SK-N-SH (cell line): ENCODE data around the gene CEBPA. TPM values are rescaled to one million over a fixed set of nuclear protein-coding genes. Genes with fewer than 3 reads are reported as not detected.

Source experiments
- CTCF ChIA-PET: fragments of 300-600, 350-600 bp; formaldehyde crosslinking; extraction: SDS; loops from one replicate; lab custom pipeline; 2021; lab: Yijun Ruan, JAX
- POLR2A ChIA-PET: fragments of 350-600 bp; sonication (Branson Sonifier 250); formaldehyde crosslinking; extraction: SDS; loops from one replicate; lab custom pipeline; 2020; ENCODE audit warnings: antibody characterized with exemption, inconsistent platforms; lab: Yijun Ruan, JAX
- DNase-seq: peaks from one replicate; pipeline ENCODE4 v3.0.0; 2012
- H2AFZ ChIP-seq: fragments of 200-600 bp; sonication (generic); 2 replicates; pipeline ENCODE4 v1.8.1; 2016; ENCODE audit warnings: antibody characterized with exemption, mild to moderate bottlenecking, low read depth
- H3F3A ChIP-seq: fragments of 200-600 bp; sonication (generic); replicated peaks from 2 replicates; pipeline ENCODE3; 2016; ENCODE audit warnings: antibody characterized with exemption, mild to moderate bottlenecking; ENCODE audit not compliant: insufficient read depth
- H3K27ac ChIP-seq, 2 experiments: fragments of 200-500 bp in 1 of 2; fragments of 200-600 bp in 1 of 2; sonication (Bioruptor generic) in 1 of 2; sonication (generic), shearing (Covaris generic) in 1 of 2; 2 replicates each; pipeline versions ENCODE4 v1.5.1 to v1.6.1; 2014 to 2016; ENCODE audit warnings: low read depth in 2 of 2, inconsistent platforms in 1 of 2, low read length in 1 of 2, mild to moderate bottlenecking in 1 of 2, mixed read lengths in 1 of 2
- H3K27me3 ChIP-seq: fragments of 200-600 bp; sonication (generic), shearing (Covaris generic); 2 replicates; pipeline ENCODE4 v1.6.1; 2016; ENCODE audit warnings: mixed run types; ENCODE audit not compliant: insufficient read depth
- H3K36me3 ChIP-seq, 2 experiments: fragments of 200-500 bp in 1 of 2; fragments of 200-600 bp in 1 of 2; sonication (Bioruptor generic) in 1 of 2; sonication (generic) in 1 of 2; replicated peaks in 1 of 2; 2 replicates each; pipeline versions ENCODE3 to v1.5.1; 2014 to 2016; ENCODE audit warnings: low read length in 1 of 2, mild to moderate bottlenecking in 1 of 2; ENCODE audit not compliant: insufficient read depth in 2 of 2, control insufficient read depth in 1 of 2
- H3K4me1 ChIP-seq, 2 experiments: fragments of 200-500 bp in 1 of 2; fragments of 200-600 bp in 1 of 2; sonication (Bioruptor generic) in 1 of 2; sonication (generic), shearing (Covaris generic) in 1 of 2; 2 replicates each; pipeline versions ENCODE4 v1.5.1 to v1.6.1; 2014 to 2016; ENCODE audit warnings: low read depth in 1 of 2, low read length in 1 of 2, mixed run types in 1 of 2; ENCODE audit not compliant: insufficient read depth in 2 of 2, control insufficient read depth in 1 of 2
- H3K4me2 ChIP-seq: fragments of 200-600 bp; sonication (generic), shearing (Covaris generic); 2 replicates; pipeline ENCODE4 v1.6.1; 2017; ENCODE audit warnings: mixed run types
- H3K4me3 ChIP-seq, 2 experiments: fragments of 200-500 bp in 1 of 2; fragments of 200-600 bp in 1 of 2; sonication (Bioruptor generic) in 1 of 2; sonication (generic), shearing (Covaris generic) in 1 of 2; 2 replicates each; pipeline versions ENCODE4 v1.5.1 to v1.8.1; 2014 to 2016; ENCODE audit warnings: low read depth in 2 of 2, inconsistent platforms in 1 of 2, low read length in 1 of 2, mild to moderate bottlenecking in 1 of 2, mixed read lengths in 1 of 2, moderate library complexity in 1 of 2
- H3K79me2 ChIP-seq: fragments of 200-600 bp; sonication (generic); 2 replicates; pipeline ENCODE4 v1.8.1; 2017; ENCODE audit warnings: mild to moderate bottlenecking; ENCODE audit not compliant: insufficient read depth
- H3K9ac ChIP-seq: fragments of 200-600 bp; sonication (generic); 2 replicates; pipeline ENCODE4 v1.6.1; 2017; ENCODE audit warnings: mixed run types
- H3K9me2 ChIP-seq: fragments of 200-600 bp; sonication (generic); 2 replicates; pipeline ENCODE4 v1.6.1; 2017; ENCODE audit warnings: mixed run types
- H3K9me3 ChIP-seq: fragments of 200-600 bp; sonication (generic); 2 replicates; pipeline ENCODE4 v1.6.1; 2017; ENCODE audit warnings: mixed run types, mild to moderate bottlenecking, moderate library complexity
- H4K20me1 ChIP-seq: fragments of 200-600 bp; sonication (generic); 2 replicates; pipeline ENCODE4 v1.6.1; 2017; ENCODE audit warnings: mild to moderate bottlenecking, mixed run types; ENCODE audit not compliant: insufficient read depth
- ELF1 ChIP-seq: IDR thresholded peaks from 2 replicates; pipeline ENCODE4 v1.4.0; 2012
- EP300 ChIP-seq, 2 experiments: IDR thresholded peaks; 2 replicates each; pipeline versions ENCODE4 v1.4.0 to v1.6.1; 2012; ENCODE audit warnings: borderline replicate concordance in 1 of 2, low read depth in 1 of 2, low read length in 1 of 2
- EZH2phosphoT487 ChIP-seq: fragments of 200-600 bp; sonication (generic); IDR thresholded peaks from 2 replicates; pipeline ENCODE4 v1.6.1; 2017; ENCODE audit warnings: low read depth, mixed run types, mild to moderate bottlenecking, antibody characterized with exemption, moderate library complexity, borderline replicate concordance
- FOSL2 ChIP-seq: IDR thresholded peaks from 2 replicates; pipeline ENCODE4 v1.4.0; 2012; ENCODE audit warnings: low read depth, mild to moderate bottlenecking, moderate library complexity, borderline replicate concordance
- FOXM1 ChIP-seq: IDR thresholded peaks from 2 replicates; pipeline ENCODE4 v1.4.0; 2012; ENCODE audit warnings: low read depth, mild to moderate bottlenecking
- GABPA ChIP-seq: IDR thresholded peaks from 2 replicates; pipeline ENCODE4 v1.4.0; 2012; ENCODE audit warnings: low read depth, mild to moderate bottlenecking
- GATA2 ChIP-seq: sonication (generic); formaldehyde crosslinking; IDR thresholded peaks from 2 replicates; pipeline ENCODE4 v1.5.0; 2020; ENCODE audit warnings: mild to moderate bottlenecking, missing genetic modification reagents
- MXI1 ChIP-seq: IDR thresholded peaks from 2 replicates; pipeline ENCODE4 v1.6.1; 2012; ENCODE audit warnings: mild to moderate bottlenecking, low read depth, low read length, improper control_type of control experiment
- NRF1 ChIP-seq: IDR thresholded peaks from 2 replicates; pipeline ENCODE4 v1.6.1; 2012; ENCODE audit warnings: low read depth, mild to moderate bottlenecking, low read length
- POLR2AphosphoS5 ChIP-seq: IDR thresholded peaks from 2 replicates; pipeline ENCODE4 v1.6.1; 2012; ENCODE audit warnings: low read depth, low read length
- RAD21 ChIP-seq: IDR thresholded peaks from 2 replicates; pipeline ENCODE4 v1.6.1; 2012; ENCODE audit warnings: mild to moderate bottlenecking, low read length
- RCOR1 ChIP-seq: fragments of 150-350 bp; IDR thresholded peaks from 2 replicates; pipeline ENCODE4 v1.6.1; 2017; ENCODE audit warnings: antibody characterized with exemption, low read length
- REST ChIP-seq: IDR thresholded peaks from 2 replicates; pipeline ENCODE4 v1.6.1; 2012; ENCODE audit warnings: mild to moderate bottlenecking, low read depth, low read length, moderate library complexity
- SIN3A ChIP-seq: IDR thresholded peaks from 2 replicates; pipeline ENCODE4 v1.6.1; 2012; ENCODE audit warnings: low read depth, mild to moderate bottlenecking, low read length, moderate library complexity, borderline replicate concordance
- TAF1 ChIP-seq: IDR thresholded peaks from 2 replicates; pipeline ENCODE4 v1.6.1; 2012; ENCODE audit warnings: low read depth, mild to moderate bottlenecking, low read length, moderate library complexity, borderline replicate concordance
- TEAD4 ChIP-seq: IDR thresholded peaks from 2 replicates; pipeline ENCODE4 v1.4.0; 2012; ENCODE audit warnings: mild to moderate bottlenecking, borderline replicate concordance; ENCODE audit not compliant: insufficient read depth
- USF1 ChIP-seq: IDR thresholded peaks from 2 replicates; pipeline ENCODE4 v1.4.0; 2012; ENCODE audit warnings: low read depth, borderline replicate concordance
- YY1 ChIP-seq: IDR thresholded peaks from 2 replicates; pipeline ENCODE4 v1.4.0; 2012; ENCODE audit warnings: low read depth, mild to moderate bottlenecking
- WGBS: methylation state at CpG from one replicate; pipeline ENCODE4 v1.1.6; 2017; ENCODE audit warnings: low lambda C conversion rate; 5-methylcytosine and 5-hydroxymethylcytosine counted together
- polyA plus RNA-seq, 3 experiments: library from polyadenylated mRNA; depleted of rRNA; stranded (reverse); fragments of >200 nt; gene quantifications; 2 replicates each; pipeline ENCODE4 v1.2.3, GENCODE V29; 2012
- TF ChIP-seq, protein P1 (sequence below): IDR thresholded peaks from 2 replicates; pipeline ENCODE4; 2012
- TF ChIP-seq, protein P2 (sequence below): fragments of 200-600 bp; sonication (generic); IDR thresholded peaks from 2 replicates; pipeline ENCODE4 v1.6.1; 2017; ENCODE audit warnings: antibody characterized with exemption, mild to moderate bottlenecking, moderate library complexity

Gene CEBPA
- polyA plus RNA-seq, 1 of the 3 experiments (the other 2 are of a cell fraction), result 0.15 TPM

DNA sequence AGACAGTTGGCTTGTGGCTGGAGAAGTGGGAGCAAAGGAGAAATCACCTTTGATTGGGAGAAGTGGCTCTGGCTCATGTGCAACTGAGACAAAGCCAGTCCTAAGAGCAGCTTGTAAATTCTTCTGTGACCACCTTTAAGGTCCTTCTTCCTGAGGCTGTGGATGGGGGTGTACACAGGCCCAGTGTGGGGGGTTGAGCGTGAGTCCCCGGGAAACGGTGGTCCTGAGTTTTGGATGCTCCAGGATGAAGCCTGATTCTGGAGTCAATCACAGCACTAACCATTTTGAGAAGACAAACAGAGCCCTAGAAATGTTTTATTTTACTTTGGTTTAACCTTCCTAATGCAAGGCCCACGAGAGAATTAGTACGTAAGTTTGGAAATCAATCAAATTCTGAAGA lies 3.9 kb upstream of the CEBPA start:
- ChIA-PET POLR2A (interaction anchor here (0.7 kb wide), 1 partner anchor 80 kb away, joined by 3 read pairs; no protein-coding TSS in a partner anchor), CTCF (interaction anchor here (1.1 kb wide), 2 partner anchors 10 to 915 kb away, joined by 3 read pairs; no protein-coding TSS in a partner anchor)
- H3K79me2 ChIP-seq, result no peaks in the 10 kb centered on the region
- H3K36me3 ChIP-seq, result no peaks in the 10 kb centered on the region
- H3K27ac ChIP-seq, result no peak overlapping the region
- no peak overlapping the region for H2AFZ ChIP-seq
- no peaks in the 10 kb centered on the region for H3K9me2 ChIP-seq
- no peak overlapping the region for H3K4me3 ChIP-seq
- H4K20me1 ChIP-seq, result no peaks in the 10 kb centered on the region
- 89% methylated on average over 5 of the region's 5 CpGs for WGBS
- H3K9ac ChIP-seq, result no peak overlapping the region
- no peaks in the 10 kb centered on the region for H3K9me3 ChIP-seq
- DNase-seq, result no peak
- H3K27me3 ChIP-seq, result peaks cover 24% of the 10 kb centered on the region
- no peaks in the 10 kb centered on the region for H3F3A ChIP-seq
- peaks cover 0 to 2% of the 10 kb centered on the region in 2 experiments; a peak in 1 of 4 replicates for H3K4me1 ChIP-seq
- TF ChIP-seq ELF1, result no peak
- TF ChIP-seq RAD21, result no peak
- TF ChIP-seq MXI1, result no peak
- TF ChIP-seq FOXM1, result no peak
- no peak for TF ChIP-seq TEAD4
- TF ChIP-seq POLR2AphosphoS5, result no peak
- no peak for TF ChIP-seq EP300 (IDR thresholded peaks at IDR 0.05; ENCODE audit: borderline replicate concordance in 1 of 2, low read depth in 1 of 2, low read length in 1 of 2)
- TF ChIP-seq GATA2, result no peak
- TF ChIP-seq FOSL2, result no peak
- no peak for TF ChIP-seq RCOR1
- no peak for TF ChIP-seq EZH2phosphoT487
- no peak for TF ChIP-seq NRF1
- TF ChIP-seq YY1, result no peak
- no peak for TF ChIP-seq GABPA
- TF ChIP-seq USF1, result no peak
- TF ChIP-seq, protein P1, sequence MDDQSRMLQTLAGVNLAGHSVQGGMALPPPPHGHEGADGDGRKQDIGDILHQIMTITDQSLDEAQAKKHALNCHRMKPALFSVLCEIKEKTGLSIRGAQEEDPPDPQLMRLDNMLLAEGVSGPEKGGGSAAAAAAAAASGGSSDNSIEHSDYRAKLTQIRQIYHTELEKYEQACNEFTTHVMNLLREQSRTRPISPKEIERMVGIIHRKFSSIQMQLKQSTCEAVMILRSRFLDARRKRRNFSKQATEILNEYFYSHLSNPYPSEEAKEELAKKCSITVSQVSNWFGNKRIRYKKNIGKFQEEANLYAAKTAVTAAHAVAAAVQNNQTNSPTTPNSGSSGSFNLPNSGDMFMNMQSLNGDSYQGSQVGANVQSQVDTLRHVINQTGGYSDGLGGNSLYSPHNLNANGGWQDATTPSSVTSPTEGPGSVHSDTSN, result no peak
- H3K4me2 ChIP-seq, result no peak overlapping the region

- peaks cover 36% of the 10 kb centered on the region for H3K27me3 ChIP-seq
- no peaks in the 10 kb centered on the region for H3F3A ChIP-seq
- CTCF ChIA-PET, result interaction anchor here (2.9 kb wide), 1 partner anchor 102 kb away, joined by 23 read pairs; no protein-coding TSS in a partner anchor
- H3K27ac ChIP-seq, result no peak overlapping the region
- peaks cover 0 to 4% of the 10 kb centered on the region in 2 experiments; a peak in 1 of 4 replicates for H3K4me1 ChIP-seq
- DNase-seq, result no peak
- POLR2A ChIA-PET, result no interaction called here
- no peak overlapping the region for H3K4me2 ChIP-seq
- no peak overlapping the region for H2AFZ ChIP-seq
- H3K79me2 ChIP-seq, result no peaks in the 10 kb centered on the region
- H3K9me3 ChIP-seq, result no peaks in the 10 kb centered on the region
- H3K9me2 ChIP-seq, result no peaks in the 10 kb centered on the region
- no peak overlapping the region for H3K9ac ChIP-seq
- 87% methylated on average over 12 of the region's 12 CpGs for WGBS
- no peak overlapping the region for H3K4me3 ChIP-seq
- H4K20me1 ChIP-seq, result no peaks in the 10 kb centered on the region
- no peaks in the 10 kb centered on the region for H3K36me3 ChIP-seq
- TF ChIP-seq SIN3A, result no peak
- no peak for TF ChIP-seq RAD21
- TF ChIP-seq FOSL2, result no peak
- TF ChIP-seq, protein P2, sequence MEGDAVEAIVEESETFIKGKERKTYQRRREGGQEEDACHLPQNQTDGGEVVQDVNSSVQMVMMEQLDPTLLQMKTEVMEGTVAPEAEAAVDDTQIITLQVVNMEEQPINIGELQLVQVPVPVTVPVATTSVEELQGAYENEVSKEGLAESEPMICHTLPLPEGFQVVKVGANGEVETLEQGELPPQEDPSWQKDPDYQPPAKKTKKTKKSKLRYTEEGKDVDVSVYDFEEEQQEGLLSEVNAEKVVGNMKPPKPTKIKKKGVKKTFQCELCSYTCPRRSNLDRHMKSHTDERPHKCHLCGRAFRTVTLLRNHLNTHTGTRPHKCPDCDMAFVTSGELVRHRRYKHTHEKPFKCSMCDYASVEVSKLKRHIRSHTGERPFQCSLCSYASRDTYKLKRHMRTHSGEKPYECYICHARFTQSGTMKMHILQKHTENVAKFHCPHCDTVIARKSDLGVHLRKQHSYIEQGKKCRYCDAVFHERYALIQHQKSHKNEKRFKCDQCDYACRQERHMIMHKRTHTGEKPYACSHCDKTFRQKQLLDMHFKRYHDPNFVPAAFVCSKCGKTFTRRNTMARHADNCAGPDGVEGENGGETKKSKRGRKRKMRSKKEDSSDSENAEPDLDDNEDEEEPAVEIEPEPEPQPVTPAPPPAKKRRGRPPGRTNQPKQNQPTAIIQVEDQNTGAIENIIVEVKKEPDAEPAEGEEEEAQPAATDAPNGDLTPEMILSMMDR, result no peak; the same call in 1 of the 2 replicates
- no peak for TF ChIP-seq EP300 (IDR thresholded peaks at IDR 0.05; ENCODE audit: borderline replicate concordance in 1 of 2, low read depth in 1 of 2, low read length in 1 of 2)
- no peak for TF ChIP-seq REST
- no peak for TF ChIP-seq TAF1
These were observed 2.7 kb upstream of the CEBPA start for GRCh38 chr19:33304760-33305647.
